ENCODE data around the gene HSPA1L.

The HSPA1L gene

GRCh38 chr6:31781244-31782125 is 33.6 kb downstream of the HSPA1L start:
- no peak for DNase-seq (ENCODE audit: low read depth)

- no peak for DNase-seq (ENCODE audit: low read depth)
These were observed 34.4 kb downstream of the HSPA1L start for GRCh38 chr6:31780507-31781243.

- no peak for DNase-seq (ENCODE audit: low read depth)
These were observed 35.2 kb downstream of the HSPA1L start for GRCh38 chr6:31779908-31780307.

- DNase-seq (ENCODE audit: low read depth) = no peak
These were observed 35.8 kb downstream of the HSPA1L start for GRCh38 chr6:31778999-31779885.

- no peak for DNase-seq (ENCODE audit: low read depth)
These were observed 36.9 kb downstream of the HSPA1L start for GRCh38 chr6:31778193-31778592.

GRCh38 chr6:31777667-31778050 is 37.4 kb downstream of the HSPA1L start:
- no peak for DNase-seq (ENCODE audit: low read depth)

- DNase-seq (ENCODE audit: low read depth) = peak; percentile 46
These were observed 38.0 kb downstream of the HSPA1L start, which contains the start of gene VWA7 for GRCh38 chr6:31776989-31777666. Gene VWA7 (minus strand): TSS chr6:31777328. CDS start chr6:31776779, 549 bp downstream.

- DNase-seq (ENCODE audit: low read depth) = no peak
These were observed 38.5 kb downstream of the HSPA1L start for GRCh38 chr6:31776485-31776988.

GRCh38 chr6:31775633-31776484 is 39.2 kb downstream of the HSPA1L start:
- DNase-seq (ENCODE audit: low read depth) = no peak

- no peak for DNase-seq (ENCODE audit: low read depth)
These were observed 39.9 kb downstream of the HSPA1L start for GRCh38 chr6:31775184-31775583.

GRCh38 chr6:31771992-31772358 is 43.1 kb downstream of the HSPA1L start:
- DNase-seq (ENCODE audit: low read depth) = no peak

GRCh38 chr6:31770860-31771259 is 44.2 kb downstream of the HSPA1L start:
- no peak for DNase-seq (ENCODE audit: low read depth)

- peak; percentile 63 for DNase-seq (ENCODE audit: low read depth)
These were observed 45.3 kb downstream of the HSPA1L start for GRCh38 chr6:31769684-31770371.

GRCh38 chr6:31768363-31769257 is 46.5 kb downstream of the HSPA1L start:
- DNase-seq (ENCODE audit: low read depth) = no peak

GRCh38 chr6:31767096-31767645 is 47.9 kb downstream of the HSPA1L start:
- no peak for DNase-seq (ENCODE audit: low read depth)

GRCh38 chr6:31765910-31766794 is 48.9 kb downstream of the HSPA1L start:
- DNase-seq (ENCODE audit: low read depth) = no peak

- no peak for DNase-seq (ENCODE audit: low read depth)
These were observed 49.5 kb downstream of the HSPA1L start for GRCh38 chr6:31765559-31765909.

GRCh38 chr6:31764198-31764597 is 50.9 kb downstream of the HSPA1L start:
- no peak for DNase-seq (ENCODE audit: low read depth)
